K562 (cell line): ENCODE data around the gene ADRA2A.

Source experiments
- CEBPB ChIP-seq: fragments of 450-650 bp; IDR thresholded peaks from 2 replicates; pipeline ENCODE4 v1.6.1; 2016; ENCODE audit warnings: missing genetic modification characterization, missing compliant biosample characterization
- CTCF ChIP-seq, 3 experiments: IDR thresholded peaks in 2 of 3; conservative IDR thresholded peaks in 1 of 3; 2 replicates each; pipeline ENCODE4 v1.5.1; 2011 to 2012; ENCODE audit warnings: low read length in 3 of 3, mild to moderate bottlenecking in 3 of 3, control low read depth in 2 of 3, improper control_type of control experiment in 1 of 3, inconsistent platforms in 1 of 3, low read depth in 1 of 3, mixed read lengths in 1 of 3, moderate library complexity in 1 of 3; ENCODE audit not compliant: insufficient read depth in 2 of 3
- FOXP1 ChIP-seq: sonication (generic); formaldehyde crosslinking; IDR thresholded peaks from 2 replicates; pipeline ENCODE4 v1.8.0; 2022; ENCODE audit warnings: mild to moderate bottlenecking, missing genetic modification reagents
- KLF16 ChIP-seq: IDR thresholded peaks from 2 replicates; pipeline ENCODE4 v1.6.1; 2016; ENCODE audit warnings: antibody characterized with exemption
- NR2C2 ChIP-seq, 2 experiments: fragments of 200-800 bp in 1 of 2; sonication (Bioruptor generic) in 1 of 2; sonication (generic) in 1 of 2; formaldehyde crosslinking in 1 of 2; IDR thresholded peaks; 2 replicates each; pipeline versions ENCODE4 v1.6.1 to v1.8.0; 2016 to 2022; ENCODE audit warnings: mild to moderate bottlenecking in 1 of 2, missing compliant biosample characterization in 1 of 2, missing genetic modification characterization in 1 of 2, missing genetic modification reagents in 1 of 2
- RBM15 ChIP-seq: fragments of 200-400 bp; formaldehyde crosslinking; IDR thresholded peaks from 2 replicates; pipeline ENCODE4 v1.6.1; 2018; ENCODE audit warnings: mild to moderate bottlenecking, low read length, moderate library complexity; ENCODE audit not compliant: insufficient read depth
- REST ChIP-seq, 2 experiments: fragments of 450-650 bp; formaldehyde crosslinking in 1 of 2; IDR thresholded peaks; 2 replicates each; pipeline versions ENCODE4 v1.4.0 to v1.6.1; 2014 to 2020; ENCODE audit warnings: mild to moderate bottlenecking in 2 of 2, borderline replicate concordance in 1 of 2, low read depth in 1 of 2
- SOX6 ChIP-seq: fragments of 450-650 bp; IDR thresholded peaks from 2 replicates; pipeline ENCODE4 v1.6.1; 2014; ENCODE audit warnings: mild to moderate bottlenecking
- TF ChIP-seq, protein P1 (sequence below): fragments of 450-650 bp; IDR thresholded peaks from 2 replicates; pipeline ENCODE4 v1.6.1; 2016; ENCODE audit warnings: low read depth

GRCh38 chr10:111035542-111035941 is 41.3 kb upstream of the ADRA2A start:
- TF ChIP-seq, protein P1, sequence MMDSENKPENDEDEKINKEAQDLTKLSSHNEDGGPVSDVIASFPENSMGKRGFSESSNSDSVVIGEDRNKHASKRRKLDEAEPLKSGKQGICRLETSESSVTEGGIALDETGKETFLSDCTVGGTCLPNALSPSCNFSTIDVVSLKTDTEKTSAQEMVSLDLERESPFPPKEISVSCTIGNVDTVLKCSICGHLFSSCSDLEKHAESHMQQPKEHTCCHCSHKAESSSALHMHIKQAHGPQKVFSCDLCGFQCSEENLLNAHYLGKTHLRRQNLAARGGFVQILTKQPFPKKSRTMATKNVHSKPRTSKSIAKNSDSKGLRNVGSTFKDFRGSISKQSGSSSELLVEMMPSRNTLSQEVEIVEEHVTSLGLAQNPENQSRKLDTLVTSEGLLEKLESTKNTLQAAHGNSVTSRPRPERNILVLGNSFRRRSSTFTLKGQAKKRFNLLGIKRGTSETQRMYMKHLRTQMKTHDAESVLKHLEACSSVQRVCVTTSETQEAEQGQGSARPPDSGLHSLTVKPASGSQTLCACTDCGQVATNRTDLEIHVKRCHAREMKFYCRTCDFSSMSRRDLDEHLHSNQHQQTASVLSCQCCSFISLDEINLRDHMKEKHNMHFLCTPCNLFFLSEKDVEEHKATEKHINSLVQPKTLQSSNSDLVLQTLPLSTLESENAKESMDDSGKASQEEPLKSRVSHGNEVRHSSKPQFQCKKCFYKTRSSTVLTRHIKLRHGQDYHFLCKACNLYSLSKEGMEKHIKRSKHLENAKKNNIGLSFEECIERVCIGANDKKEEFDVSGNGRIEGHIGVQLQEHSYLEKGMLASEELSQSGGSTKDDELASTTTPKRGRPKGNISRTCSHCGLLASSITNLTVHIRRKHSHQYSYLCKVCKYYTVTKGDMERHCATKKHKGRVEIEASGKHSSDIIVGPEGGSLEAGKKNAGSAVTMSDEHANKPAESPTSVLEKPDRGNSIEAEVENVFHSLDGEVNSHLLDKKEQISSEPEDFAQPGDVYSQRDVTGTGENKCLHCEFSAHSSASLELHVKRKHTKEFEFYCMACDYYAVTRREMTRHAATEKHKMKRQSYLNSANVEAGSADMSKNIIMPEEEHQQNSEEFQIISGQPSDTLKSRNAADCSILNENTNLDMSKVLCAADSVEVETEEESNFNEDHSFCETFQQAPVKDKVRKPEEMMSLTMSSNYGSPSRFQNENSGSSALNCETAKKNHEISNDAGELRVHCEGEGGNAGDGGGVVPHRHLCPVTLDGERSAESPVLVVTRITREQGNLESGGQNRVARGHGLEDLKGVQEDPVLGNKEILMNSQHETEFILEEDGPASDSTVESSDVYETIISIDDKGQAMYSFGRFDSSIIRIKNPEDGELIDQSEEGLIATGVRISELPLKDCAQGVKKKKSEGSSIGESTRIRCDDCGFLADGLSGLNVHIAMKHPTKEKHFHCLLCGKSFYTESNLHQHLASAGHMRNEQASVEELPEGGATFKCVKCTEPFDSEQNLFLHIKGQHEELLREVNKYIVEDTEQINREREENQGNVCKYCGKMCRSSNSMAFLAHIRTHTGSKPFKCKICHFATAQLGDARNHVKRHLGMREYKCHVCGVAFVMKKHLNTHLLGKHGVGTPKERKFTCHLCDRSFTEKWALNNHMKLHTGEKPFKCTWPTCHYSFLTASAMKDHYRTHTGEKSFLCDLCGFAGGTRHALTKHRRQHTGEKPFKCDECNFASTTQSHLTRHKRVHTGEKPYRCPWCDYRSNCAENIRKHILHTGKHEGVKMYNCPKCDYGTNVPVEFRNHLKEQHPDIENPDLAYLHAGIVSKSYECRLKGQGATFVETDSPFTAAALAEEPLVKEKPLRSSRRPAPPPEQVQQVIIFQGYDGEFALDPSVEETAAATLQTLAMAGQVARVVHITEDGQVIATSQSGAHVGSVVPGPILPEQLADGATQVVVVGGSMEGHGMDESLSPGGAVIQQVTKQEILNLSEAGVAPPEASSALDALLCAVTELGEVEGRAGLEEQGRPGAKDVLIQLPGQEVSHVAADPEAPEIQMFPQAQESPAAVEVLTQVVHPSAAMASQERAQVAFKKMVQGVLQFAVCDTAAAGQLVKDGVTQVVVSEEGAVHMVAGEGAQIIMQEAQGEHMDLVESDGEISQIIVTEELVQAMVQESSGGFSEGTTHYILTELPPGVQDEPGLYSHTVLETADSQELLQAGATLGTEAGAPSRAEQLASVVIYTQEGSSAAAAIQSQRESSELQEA: no peak
- TF ChIP-seq REST (IDR thresholded peaks at IDR 0.05; ENCODE audit: borderline replicate concordance): no peak
- TF ChIP-seq REST (CRISPR knock-in tag; IDR thresholded peaks at IDR 0.05; ENCODE audit: low read depth): no peak
- TF ChIP-seq CTCF (IDR thresholded peaks at IDR 0.05 in 2 of 3, conservative IDR thresholded peaks at IDR 0.05 in 1 of 3; ENCODE audit: insufficient read depth in 2 of 3, low read depth in 1 of 3, low read length in 3 of 3): no peak
- no peak for TF ChIP-seq FOXP1 (CRISPR knock-in tag)
- no peak for TF ChIP-seq CEBPB (tag)
- no peak for TF ChIP-seq SOX6
- no peak for TF ChIP-seq KLF16
- no peak for TF ChIP-seq RBM15
- TF ChIP-seq NR2C2 (CRISPR knock-in tag; IDR thresholded peaks at IDR 0.05): no peak
- no peak for TF ChIP-seq NR2C2 (tag; IDR thresholded peaks at IDR 0.05)
